Hepatocyte (in vitro differentiated cells): Measurements from ENCODE around the gene PWWP2B.

Experiments used
- CTCF ChIP-seq: fragments of 200-600 bp; sonication (generic); IDR thresholded peaks from 2 replicates; pipeline ENCODE4 v1.5.1; 2016; ENCODE audit warnings: antibody characterized with exemption, mild to moderate bottlenecking; ENCODE audit not compliant: poor library complexity
- EZH2 ChIP-seq: fragments of 200-600 bp; sonication (generic); IDR thresholded peaks from 2 replicates; pipeline ENCODE4 v1.6.1; 2016; ENCODE audit warnings: antibody characterized with exemption, mild to moderate bottlenecking, borderline replicate concordance
- EZH2phosphoT487 ChIP-seq: fragments of 200-600 bp; sonication (generic); IDR thresholded peaks from one replicate; pipeline ENCODE4 v1.6.1; 2018; ENCODE audit warnings: antibody characterized with exemption, mild to moderate bottlenecking, low read depth, moderate library complexity; ENCODE audit not compliant: unreplicated experiment, severe bottlenecking

GRCh38 chr10:132363376-132363775 lies 33.6 kb upstream of the PWWP2B start:
- no peak for TF ChIP-seq EZH2phosphoT487
- TF ChIP-seq CTCF: no peak
- TF ChIP-seq EZH2: no peak
